NCI-H460 (cell line): ENCODE results near the gene KIF18B. TPM values are rescaled to one million over a fixed set of nuclear protein-coding genes. Genes with fewer than 3 reads are reported as not detected.

Experiments
- DNase-seq: peaks from one replicate; pipeline ENCODE4 v3.0.0-alpha.2; 2016; ENCODE audit warnings: low read depth; ENCODE audit errors: extremely low read depth
- total RNA-seq: library from RNA; depleted of rRNA; stranded (reverse); fragments of >200 nt; shearing (Covaris generic); gene quantifications from 2 replicates; pipeline ENCODE4 v1.2.3, GENCODE V29; 2014

The KIF18B gene
- total RNA-seq, 1 experiment from 2014 or later = 12.7 TPM

DNA sequence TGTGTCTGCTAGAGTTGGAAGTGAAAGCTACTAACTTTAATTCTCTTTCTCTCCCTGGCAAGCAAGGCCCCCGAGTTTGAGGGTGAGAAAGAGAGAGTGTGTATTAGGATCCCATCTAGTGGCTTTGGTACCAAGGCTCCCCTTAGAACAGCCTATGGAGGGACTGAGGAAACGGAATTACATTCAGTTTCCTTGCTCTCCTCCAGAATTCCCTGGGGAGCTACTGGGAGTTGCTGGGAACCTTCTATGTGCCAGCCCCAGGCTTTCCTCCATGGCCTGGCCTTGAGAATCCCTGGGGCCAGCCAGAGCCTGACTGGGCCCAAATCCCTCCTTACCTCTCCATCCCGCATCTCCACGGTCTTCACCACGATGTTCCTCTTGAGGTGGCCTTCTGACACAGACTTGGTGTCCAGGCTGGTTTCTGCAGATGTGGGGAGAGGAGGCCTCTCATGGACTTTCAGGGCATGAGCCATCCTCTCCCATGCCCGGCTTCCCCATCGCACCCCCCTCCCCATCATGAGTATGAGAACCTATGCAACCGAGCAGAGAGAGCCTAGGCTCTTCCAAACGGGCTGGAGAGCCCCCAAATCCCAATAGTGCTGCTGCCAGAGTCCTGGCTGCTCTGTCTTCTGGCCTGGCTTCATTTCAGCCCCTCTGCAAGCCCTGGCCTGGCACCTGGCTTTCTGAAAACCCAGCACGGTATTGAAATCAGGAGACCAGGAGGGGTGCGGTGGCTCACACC, 39.7 kb downstream of the KIF18B start:
- DNase-seq = no peak

DNA sequence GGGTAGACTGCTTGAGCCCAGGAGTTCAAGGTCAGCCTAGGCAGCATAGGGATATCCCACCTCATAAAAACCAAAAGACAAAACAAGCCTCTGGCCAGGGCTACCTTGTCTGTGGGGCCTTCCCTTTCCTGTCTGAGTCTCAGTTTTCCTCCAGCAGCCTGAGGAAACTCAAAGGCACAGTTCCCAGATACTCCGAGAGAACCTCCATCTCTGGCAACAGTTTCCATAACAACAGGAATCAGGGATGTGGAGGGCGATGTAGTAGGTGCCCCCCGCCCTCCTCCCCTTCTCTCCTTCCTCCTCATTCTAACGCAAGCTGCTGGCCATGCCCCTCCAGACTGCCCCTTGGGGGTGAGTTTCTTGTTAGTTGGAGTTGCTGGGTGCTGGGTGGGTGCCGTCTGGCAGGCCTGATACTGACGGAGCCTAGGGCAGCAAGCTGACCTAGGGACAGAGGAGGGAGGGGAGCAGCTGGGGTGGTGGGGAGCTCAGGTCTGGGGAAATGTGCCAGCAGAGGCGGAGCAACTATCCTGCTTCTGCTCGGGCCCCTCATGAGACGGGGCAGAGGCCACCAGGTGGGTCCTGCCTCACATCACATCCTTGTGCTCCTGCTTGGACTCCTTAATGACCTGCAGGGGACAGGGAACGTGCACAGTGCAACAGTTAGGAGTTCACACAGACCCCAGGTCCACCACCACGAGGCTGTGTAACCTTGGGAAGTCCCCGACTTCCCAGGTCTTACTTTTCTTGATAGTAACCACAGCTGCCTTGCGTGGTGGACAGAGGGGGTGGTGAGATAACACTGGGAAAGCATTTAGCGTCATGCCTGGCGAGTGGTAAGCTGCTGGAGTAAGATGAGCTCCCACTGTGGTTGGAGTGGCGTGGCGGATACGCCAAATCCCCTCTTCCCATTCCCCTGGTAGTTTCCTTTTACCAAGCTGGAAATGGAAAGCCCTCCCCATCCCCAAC, 40.5 kb downstream of the KIF18B start:
- DNase-seq = no peak

GRCh38 chr17:44906010-44906646, 41.4 kb downstream of the KIF18B start:
- peak; percentile 95 for DNase-seq

GRCh38 chr17:44905006-44906000, 42.3 kb downstream of the KIF18B start:
- no peak for DNase-seq

- DNase-seq = no peak
Observed at GRCh38 chr17:44904001-44904984, 43.3 kb downstream of the KIF18B start.

DNA sequence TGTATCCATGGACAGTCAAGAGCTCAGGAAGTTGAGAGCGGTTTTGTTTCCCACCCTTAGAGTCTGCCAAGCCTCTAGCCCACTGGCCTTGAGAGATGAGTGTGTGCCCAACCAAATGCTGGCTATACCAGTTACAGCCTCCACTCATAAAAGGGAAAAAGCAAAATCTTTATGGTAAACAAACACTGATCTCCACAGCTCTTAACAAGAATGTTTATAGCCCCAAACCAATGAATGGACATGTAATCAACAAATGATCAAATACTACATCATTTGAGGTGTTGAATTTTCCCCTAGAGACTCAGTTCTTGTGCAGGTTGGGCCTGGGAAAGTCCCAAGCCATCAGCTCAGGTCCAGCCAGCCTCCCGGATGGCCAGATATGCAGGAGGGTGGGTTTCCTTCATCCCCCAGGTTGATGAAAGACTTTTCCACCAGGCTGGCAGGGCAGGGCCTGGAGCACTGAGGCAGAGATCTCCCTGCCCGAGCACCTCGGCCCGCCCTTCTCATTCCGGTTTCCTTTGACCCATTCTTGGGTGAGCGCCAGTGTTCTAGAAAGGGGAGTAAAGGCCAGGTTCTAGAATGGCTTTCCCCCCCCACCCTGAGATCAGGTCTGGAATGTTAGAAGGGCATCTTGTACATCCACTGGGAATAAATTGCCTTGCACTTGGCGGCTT, 44.4 kb downstream of the KIF18B start:
- DNase-seq = no peak

GRCh38 chr17:44902135-44902760, 45.3 kb downstream of the KIF18B start:
- DNase-seq = no peak

DNA sequence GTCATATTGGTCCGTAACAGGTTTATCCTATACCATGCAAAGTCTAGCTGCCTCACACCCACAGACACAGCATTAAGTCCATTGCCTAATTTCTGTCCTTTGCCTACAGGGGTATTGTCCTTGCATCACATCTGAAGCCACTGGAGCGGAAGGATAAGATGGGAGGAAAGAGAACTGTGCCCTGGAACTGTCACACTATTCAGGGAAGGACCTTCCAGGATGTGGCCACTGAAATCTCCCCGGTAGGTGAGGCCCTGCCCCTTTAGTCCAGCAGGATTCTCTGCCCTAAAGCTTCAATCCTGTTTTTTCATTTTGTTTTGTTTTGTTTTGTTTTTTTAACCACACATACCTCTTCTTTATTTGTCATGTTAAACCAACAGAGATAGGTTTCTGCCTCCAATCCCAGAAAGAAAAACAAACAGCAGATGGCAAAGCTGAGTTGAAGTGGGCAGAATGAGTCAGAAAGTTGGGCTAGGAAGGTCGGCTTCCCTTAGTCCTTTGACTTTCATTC, 46.1 kb downstream of the KIF18B start:
- no peak for DNase-seq

DNA sequence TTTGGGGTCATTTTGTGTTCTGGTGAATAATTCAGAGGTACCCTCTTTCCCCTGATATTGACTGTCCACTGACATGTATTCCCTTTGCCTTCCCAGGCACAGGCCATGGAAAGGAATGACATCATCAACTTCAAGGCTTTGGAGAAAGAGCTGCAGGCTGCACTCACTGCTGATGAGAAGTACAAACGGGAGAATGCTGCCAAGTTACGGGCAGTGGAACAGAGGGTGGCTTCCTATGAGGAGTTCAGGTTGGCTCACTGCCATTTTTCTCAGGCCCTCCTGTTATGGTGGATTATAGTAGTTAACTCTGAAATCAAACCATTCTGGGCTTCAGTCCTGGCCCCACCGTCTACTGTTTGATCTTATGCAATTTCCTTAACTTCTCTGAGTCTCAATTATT, 46.7 kb downstream of the KIF18B start:
- no peak for DNase-seq

- DNase-seq = peak; percentile 86
Observed at GRCh38 chr17:44899074-44899782, 48.3 kb downstream of the KIF18B start, which contains the start of gene EFTUD2. Gene EFTUD2 (minus strand): TSS chr17:44899445. CDS start chr17:44894521, 4,924 bp downstream.

GRCh38 chr17:44898768-44899073, 48.9 kb downstream of the KIF18B start:
- no peak for DNase-seq

- DNase-seq = no peak
Observed at GRCh38 chr17:44894642-44895041, 52.9 kb downstream of the KIF18B start.

DNA sequence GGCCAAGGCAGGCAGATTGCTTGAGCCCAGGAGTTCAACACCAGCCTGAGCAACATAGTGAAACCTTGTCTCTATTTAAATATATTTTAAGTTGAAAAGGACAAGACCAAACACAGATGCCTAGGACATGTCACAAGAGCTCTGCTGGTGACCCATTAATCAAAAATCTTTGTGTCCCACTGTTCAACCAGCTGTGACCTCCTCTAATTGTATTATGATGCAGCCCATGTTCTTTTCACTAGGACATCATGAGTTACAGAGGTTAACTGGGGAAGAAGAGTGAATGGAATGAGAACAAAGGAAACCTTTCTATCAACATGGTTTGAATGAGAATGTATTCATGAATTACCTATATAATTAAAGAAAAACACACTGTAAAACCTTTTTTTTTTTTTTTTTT, 55.3 kb downstream of the KIF18B start:
- no peak for DNase-seq

DNA sequence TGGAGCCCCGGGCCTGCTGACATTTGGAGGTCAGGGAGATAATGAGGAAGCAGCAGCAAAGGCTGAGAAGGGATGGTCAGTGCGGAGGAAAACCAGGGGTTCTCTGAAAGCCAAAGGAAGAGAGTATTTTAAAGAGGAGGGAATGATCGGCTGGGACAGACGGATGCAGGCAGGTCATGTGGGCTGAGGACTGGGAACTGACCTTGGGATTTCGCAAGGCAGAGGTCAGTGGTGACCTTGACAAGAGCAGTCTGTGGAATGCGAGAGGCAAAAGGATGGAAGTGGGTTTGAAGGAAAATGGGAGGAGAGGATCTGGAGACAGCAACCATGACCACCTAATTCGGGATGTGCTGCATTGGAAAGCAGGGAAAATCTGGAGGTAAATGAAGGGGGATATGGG, 58.6 kb downstream of the KIF18B start:
- DNase-seq = no peak

- no peak for DNase-seq
Observed at GRCh38 chr17:44887971-44888954, 59.3 kb downstream of the KIF18B start.

GRCh38 chr17:44887016-44887415, 60.6 kb downstream of the KIF18B start:
- no peak for DNase-seq
